GM18519 (cell line): ENCODE results near the gene ERO1A.
A peak's percentile ranks its signal among the peaks of the same experiment; 100 is the strongest.
"Not testable (repeated sequence)": the region's sequence is repeated elsewhere in the genome, so short reads cannot be mapped to it uniquely, and the experiment has no call there.

Experiments
- ATAC-seq: cut with Tn5 transposase; IDR thresholded peaks from one replicate; pipeline ENCODE4 v1.9.1; 2021; ENCODE audit warnings: mild to moderate bottlenecking, moderate library complexity; ENCODE audit not compliant: unreplicated experiment, low FRiP score

Gene ERO1A, protein sequence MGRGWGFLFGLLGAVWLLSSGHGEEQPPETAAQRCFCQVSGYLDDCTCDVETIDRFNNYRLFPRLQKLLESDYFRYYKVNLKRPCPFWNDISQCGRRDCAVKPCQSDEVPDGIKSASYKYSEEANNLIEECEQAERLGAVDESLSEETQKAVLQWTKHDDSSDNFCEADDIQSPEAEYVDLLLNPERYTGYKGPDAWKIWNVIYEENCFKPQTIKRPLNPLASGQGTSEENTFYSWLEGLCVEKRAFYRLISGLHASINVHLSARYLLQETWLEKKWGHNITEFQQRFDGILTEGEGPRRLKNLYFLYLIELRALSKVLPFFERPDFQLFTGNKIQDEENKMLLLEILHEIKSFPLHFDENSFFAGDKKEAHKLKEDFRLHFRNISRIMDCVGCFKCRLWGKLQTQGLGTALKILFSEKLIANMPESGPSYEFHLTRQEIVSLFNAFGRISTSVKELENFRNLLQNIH

DNA sequence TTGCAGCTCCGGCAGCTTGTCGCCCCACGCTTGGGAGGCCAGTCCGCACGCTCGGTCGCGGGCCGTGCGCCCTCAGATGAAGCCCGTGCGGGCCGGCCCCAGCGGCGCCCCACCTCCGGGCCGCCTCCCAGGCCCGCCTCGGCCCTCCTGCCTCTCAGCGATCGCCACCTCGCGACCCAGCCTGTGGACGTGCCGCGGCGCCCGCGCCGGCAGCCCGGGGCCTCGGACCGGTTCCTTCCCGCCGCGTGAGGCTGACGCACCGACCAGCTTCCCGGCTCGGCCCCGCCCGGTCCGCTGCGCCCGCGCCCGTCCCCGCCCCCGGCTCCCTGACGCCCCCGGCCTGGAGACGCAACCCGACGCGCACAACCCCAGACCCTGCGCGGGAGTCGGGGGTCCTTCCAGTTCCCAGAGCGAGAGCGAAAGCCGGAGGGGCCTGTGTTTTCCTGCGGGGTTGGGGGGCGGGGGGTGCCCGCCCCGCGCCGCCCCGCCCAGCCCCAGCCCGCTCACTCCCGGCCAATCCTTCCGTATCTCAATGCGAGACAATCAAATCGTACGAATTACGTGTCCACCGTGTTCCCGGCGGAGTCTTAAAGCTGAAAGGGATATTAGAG, at the start of gene ERO1A:
ERO1A (minus strand) TSS at position 78 of the 611 bp plus-strand sequence; CDS start at position 1, 77 bp downstream.
- peak; percentile 45 for ATAC-seq

GRCh38 chr14:52741865-52742264, 46.5 kb upstream of the ERO1A start:
- ATAC-seq: peak; percentile 28

GRCh38 chr14:52740751-52741150, 45.4 kb upstream of the ERO1A start:
- no peak for ATAC-seq

DNA sequence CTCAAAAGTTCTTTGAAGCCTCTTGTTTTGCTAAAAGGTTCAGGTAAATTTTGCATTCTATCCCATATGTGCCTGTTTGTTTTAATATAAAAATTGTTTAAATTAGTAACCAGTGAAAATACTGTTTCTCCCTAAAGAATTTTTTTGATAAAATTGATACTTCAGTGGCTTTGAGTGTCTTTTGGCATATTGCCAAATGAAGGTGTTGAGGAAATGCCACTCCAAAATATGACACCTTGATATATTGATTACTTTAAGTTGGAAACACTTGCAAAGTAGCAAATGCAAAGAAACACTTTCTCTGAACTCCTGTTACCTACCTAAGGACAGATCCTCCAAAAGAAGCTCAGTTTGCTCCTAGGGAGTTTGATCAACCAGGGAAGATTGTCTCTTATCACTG, 43.1 kb upstream of the ERO1A start:
- ATAC-seq: no peak

- no peak for ATAC-seq
Measured at GRCh38 chr14:52735921-52736489, 40.6 kb upstream of the ERO1A start.

GRCh38 chr14:52733824-52734223, 38.5 kb upstream of the ERO1A start:
- no peak for ATAC-seq

DNA sequence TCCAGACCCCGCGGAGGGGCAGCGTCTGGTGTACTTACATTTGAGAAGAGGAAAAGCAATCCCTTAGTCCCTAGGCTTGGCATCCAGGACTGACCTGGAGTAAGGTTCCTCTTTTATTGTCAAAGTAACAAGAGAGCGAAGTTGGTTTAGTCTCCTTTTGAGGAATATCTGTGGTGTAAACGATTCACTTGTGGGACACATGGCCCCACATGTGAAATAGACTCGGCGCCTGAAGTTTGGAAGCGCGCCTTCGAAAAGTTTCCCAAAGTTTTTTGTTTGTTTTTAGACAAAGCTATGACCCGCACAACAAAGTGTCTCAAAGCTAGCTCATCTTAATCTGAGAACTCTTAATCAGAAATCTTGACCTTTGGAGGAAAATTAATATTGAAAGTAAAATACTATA, 35.4 kb upstream of the ERO1A start:
- no peak for ATAC-seq

DNA sequence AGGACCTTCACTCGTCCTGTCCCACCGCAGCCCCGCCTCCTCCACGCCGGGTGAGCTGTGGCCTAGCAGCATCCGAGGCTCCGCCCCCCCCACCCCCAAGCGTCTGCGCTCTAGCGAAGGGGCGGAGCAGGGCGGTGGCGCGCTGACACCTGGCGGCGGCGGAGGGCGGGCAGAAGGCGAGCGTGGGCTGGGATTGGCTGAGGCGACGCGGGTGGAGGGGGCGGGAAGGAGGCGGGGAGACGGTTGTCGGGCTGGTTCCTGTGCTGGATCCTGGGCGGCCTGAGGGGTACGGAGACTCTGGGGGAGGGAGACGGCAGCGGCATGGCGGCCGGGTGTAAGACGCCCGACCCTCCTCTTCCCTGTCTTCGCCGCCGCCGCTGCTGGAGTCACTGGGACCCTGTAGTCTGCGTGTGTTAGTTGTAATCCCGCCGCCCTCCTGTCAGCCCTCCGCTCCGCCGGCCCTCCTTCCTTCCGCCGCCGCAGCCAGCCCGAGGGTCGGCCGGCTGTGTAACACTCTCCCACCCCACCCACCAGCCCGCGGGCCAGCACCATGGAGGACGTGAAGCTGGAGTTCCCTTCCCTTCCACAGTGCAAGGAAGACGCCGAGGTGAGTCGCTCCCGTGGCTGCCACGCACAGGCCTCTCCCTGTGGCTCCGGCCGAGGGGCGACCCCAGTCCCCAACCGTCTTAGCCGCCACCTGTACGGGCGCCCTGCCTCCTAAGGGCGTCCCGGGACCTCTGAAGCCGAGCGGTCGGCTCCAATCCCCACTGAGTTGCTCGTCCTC, 34.8 kb upstream of the ERO1A start, which contains the start of gene STYX:
STYX (plus strand) TSS at position 242 of the 784 bp plus-strand sequence; CDS start at position 551, 309 bp downstream.
- peak; percentile 82 for ATAC-seq

GRCh38 chr14:52729585-52729924, 34.2 kb upstream of the ERO1A start:
- no peak for ATAC-seq

DNA sequence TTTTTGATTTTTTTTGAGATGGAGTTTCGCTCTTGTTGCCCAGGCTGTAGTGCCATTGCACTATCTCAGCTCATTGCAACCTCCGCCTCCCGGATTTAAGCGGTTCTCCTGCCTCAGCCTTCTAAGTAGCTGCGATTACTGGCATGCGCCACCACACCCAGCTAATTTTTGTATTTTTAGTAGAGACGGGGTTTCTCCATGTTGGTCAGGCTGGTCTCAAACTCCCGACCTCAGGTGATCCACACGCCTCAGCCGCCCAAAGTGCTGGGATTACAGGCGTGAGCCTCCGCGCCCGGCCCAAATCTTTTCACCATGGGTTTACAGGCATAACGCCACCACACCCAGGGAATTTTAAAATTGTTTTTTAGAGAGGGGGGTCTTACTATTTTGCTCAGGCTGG, 33.7 kb upstream of the ERO1A start:
- ATAC-seq: not testable (repeated sequence)

DNA sequence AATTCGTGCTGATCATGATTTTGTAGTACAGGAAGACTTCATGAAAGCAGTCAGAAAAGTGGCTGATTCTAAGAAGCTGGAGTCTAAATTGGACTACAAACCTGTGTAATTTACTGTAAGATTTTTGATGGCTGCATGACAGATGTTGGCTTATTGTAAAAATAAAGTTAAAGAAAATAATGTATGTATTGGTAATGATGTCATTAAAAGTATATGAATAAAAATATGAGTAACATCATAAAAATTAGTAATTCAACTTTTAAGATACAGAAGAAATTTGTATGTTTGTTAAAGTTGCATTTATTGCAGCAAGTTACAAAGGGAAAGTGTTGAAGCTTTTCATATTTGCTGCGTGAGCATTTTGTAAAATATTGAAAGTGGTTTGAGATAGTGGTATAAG, 32.2 kb upstream of the ERO1A start:
- not testable (repeated sequence) for ATAC-seq

DNA sequence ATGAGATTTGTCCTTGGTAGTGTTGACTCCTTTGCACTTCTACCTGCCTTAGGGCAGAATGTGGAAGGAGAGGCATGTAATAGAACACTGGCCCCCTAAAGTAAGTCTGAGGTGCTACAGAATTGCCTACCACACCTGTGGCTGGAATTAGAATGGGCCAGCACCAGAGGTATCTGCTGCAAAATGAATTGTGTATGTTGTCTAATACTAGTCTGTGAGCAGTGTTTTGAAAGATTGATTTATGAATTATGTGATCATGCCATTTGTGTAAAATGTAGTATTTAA, 28.9 kb upstream of the ERO1A start:
- no peak for ATAC-seq

DNA sequence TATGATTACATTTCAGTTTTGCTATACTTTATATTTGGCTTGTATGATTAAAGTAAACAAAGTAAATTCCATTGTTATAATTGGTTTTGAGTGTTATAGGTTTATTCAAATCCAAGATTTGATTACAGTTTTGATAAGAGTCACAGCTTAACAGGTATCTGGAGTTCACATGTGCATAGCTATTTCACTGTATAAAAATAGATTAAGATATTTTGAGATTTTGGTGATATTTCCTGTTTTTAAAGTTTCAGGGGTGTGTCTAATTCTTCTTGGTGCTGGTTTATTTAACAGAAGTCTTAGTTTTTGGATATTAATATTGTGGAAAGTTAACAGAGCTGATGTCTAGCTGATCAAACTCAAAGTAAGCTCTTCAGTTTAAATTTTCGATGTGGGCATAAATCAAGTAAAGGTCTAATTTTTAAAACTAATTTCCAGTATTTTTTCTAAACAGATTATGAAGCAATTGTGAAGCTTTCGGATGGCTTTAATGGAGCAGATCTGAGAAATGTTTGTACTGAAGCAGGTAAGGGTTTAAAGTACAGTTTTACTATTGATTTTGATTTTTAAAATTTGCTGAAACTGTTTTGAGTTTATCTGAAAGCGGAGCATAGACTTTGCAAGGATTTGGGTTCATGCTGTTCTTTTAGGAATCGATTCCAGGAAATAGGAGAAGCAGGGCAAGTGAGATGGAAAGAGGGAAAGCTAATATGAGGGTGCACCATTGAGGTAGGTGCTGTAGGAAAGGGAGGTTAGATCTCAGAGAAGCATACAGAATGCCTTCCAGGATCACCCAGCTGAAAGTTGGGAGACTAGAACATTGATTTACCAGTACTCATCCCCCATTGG, 28.4 kb upstream of the ERO1A start:
- ATAC-seq: no peak

DNA sequence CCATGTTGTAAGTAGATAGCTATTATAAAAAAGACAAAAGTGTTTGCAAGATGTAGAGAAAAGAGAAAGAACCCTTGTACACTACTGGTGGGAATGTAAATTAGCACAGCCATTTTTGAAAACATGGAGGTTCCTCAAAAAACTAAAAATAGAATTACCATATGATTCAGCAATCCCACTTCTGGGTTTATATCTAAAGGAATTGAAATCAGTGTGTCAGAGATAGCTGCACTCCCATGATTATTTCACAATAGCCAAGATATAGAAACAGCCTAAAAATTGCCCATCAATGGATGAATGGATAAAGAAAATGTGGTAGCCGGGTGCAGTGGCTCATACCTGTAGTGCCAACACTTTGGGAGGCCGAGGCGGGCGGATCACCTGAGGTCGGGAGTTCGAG, 20.8 kb upstream of the ERO1A start:
- no peak for ATAC-seq

- no peak for ATAC-seq
Measured at GRCh38 chr14:52711666-52712065, 16.3 kb upstream of the ERO1A start.

- ATAC-seq: peak; percentile 93
Measured at GRCh38 chr14:52706724-52707706, 11.7 kb upstream of the ERO1A start, which contains the start of gene PSMC6. TSS of gene PSMC6 (plus strand) at chr14:52707200. CDS start at chr14:52707220, 20 bp downstream.

- no peak for ATAC-seq
Measured at GRCh38 chr14:52706286-52706685, 10.9 kb upstream of the ERO1A start.

DNA sequence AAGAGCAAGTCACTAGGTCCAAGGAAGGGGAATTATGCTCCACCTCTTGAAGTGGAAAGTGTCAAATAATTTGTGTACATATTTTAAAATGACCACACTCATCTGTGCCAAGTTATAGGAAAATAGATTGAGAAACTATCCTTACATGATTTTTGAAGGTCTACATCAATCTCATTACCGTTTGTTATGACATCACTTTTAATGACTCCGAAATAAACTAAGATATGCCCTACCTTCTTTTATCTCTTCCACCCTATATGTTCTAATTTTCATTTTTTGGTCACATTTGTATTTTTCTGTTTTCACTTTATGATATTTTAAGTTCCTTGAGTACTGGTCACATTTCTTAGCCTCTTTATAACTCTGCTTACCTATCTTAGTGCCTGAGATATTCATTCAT, 8.3 kb upstream of the ERO1A start:
- no peak for ATAC-seq

- no peak for ATAC-seq
Measured at GRCh38 chr14:52703225-52703624, 7.9 kb upstream of the ERO1A start.
